AG10803 (cell line): ENCODE results near the gene TMEM100.

ENCODE experiments used
- DNase-seq: peaks from one replicate; pipeline ENCODE4 v3.0.0; 2010; ENCODE audit warnings: low read depth
- H3K4me3 ChIP-seq: 2 replicates; pipeline ENCODE4 v1.5.1; 2011; ENCODE audit warnings: mild to moderate bottlenecking, low read length, control low read depth
- CTCF ChIP-seq: conservative IDR thresholded peaks from 2 replicates; pipeline ENCODE4 v1.5.1; 2011; ENCODE audit warnings: mild to moderate bottlenecking, low read length, control low read depth, inconsistent platforms

The TMEM100 gene

GRCh38 chr17:55734128-55734781 is 11.6 kb upstream of the TMEM100 start:
- TF ChIP-seq CTCF = no peak
- no peak overlapping the region for H3K4me3 ChIP-seq
- no peak for DNase-seq

- H3K4me3 ChIP-seq = no peak overlapping the region
- TF ChIP-seq CTCF = no peak
- DNase-seq = peak; percentile 40
Measured at GRCh38 chr17:55731586-55732250, 9.1 kb upstream of the TMEM100 start.

GRCh38 chr17:55730808-55731207 is 8.1 kb upstream of the TMEM100 start:
- TF ChIP-seq CTCF = no peak
- H3K4me3 ChIP-seq = no peak overlapping the region
- no peak for DNase-seq

- no peak overlapping the region for H3K4me3 ChIP-seq
- DNase-seq = no peak
- no peak for TF ChIP-seq CTCF
Measured at GRCh38 chr17:55730380-55730779, 7.7 kb upstream of the TMEM100 start.

GRCh38 chr17:55729484-55729883 is 6.8 kb upstream of the TMEM100 start:
- no peak overlapping the region for H3K4me3 ChIP-seq
- TF ChIP-seq CTCF = no peak
- no peak for DNase-seq

GRCh38 chr17:55728833-55729232 is 6.2 kb upstream of the TMEM100 start:
- no peak for TF ChIP-seq CTCF
- DNase-seq = peak; percentile 30
- no peak overlapping the region for H3K4me3 ChIP-seq

GRCh38 chr17:55728361-55728760 is 5.7 kb upstream of the TMEM100 start:
- TF ChIP-seq CTCF = no peak
- no peak overlapping the region for H3K4me3 ChIP-seq
- no peak for DNase-seq
